ENCODE results near the gene CNNM2. TPM values are rescaled to one million over a fixed set of nuclear protein-coding genes. Genes with fewer than 3 reads are reported as not detected.
"Not testable (repeated sequence)": the region's sequence is repeated elsewhere in the genome, so short reads cannot be mapped to it uniquely, and the experiment has no call there.

Gene CNNM2
- total RNA-seq, 1 donor from 2014 or later: 3.0 TPM

DNA sequence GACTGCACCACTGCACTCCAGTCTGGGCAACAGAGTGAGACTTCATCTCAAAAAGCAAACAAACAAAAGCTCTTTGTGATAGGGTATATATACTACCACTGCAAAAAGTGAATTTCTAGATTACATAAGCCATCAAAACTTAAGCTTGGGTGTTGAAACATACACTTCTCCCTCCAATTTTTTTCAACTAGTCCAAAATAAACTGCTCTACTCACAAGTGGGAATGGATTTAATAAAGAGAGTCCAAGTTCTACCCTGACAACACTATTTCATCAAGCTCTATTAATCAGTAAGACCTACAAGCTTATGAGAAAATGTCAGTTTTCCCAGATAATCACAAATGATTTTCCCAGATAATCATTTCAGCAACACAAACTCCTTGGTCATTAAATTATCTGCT is 192.3 kb downstream of the CNNM2 start:
- ATAC-seq (peak; percentile 57), DNase-seq (ENCODE audit: missing footprints) (no peak)
- intact Hi-C loops (cut with DNase I): loop anchor here (5.0 kb wide), 2 partner anchors 37 to 82 kb away; partner anchors contain the start of gene NT5C2

DNA sequence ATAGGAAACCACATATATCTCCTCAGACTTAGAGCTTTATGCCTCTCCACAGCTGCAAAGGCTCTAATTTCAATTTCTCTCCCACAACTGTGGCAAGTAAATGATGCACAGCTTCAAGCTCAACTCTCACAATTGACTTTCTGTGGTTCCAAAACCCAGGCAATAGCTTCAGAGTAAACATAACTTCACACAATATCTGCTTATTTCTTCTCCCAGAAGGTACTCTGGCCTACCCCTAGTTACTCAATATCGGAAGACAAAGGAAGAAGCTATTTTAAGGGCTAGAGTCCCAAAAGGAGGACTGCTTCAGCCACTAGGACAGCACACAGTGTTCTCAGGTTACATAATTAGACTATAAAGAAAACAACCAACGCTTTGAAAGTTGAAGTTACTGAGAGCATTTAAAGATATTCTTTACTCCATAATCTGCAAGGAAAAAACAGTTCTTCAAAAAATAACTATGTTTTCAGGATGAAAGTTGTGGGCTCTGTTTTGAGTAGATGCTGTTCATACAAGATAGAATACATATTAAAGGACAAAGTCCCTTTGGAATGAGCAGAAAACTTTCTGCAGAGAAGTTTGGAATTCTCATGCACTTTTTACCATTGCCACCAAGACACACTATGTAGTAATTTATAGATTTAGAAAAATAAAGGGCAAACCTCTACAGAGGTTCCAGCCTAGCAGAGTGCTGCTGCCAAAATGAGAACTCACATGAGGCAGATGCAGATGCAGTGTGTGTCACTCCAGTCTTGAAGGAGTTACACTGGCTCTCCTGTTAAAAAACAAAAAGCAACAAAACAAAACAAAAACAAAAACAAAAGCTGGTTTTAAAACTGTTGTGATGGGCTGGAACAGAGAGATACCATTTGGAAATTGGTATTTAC is 193.2 kb downstream of the CNNM2 start:
- intact Hi-C loops (cut with DNase I): loop anchor here (5.0 kb wide), 2 partner anchors 36 to 81 kb away; partner anchors contain the start of gene NT5C2
- peak; percentile 94 for ATAC-seq
- DNase-seq (ENCODE audit: missing footprints): no peak

DNA sequence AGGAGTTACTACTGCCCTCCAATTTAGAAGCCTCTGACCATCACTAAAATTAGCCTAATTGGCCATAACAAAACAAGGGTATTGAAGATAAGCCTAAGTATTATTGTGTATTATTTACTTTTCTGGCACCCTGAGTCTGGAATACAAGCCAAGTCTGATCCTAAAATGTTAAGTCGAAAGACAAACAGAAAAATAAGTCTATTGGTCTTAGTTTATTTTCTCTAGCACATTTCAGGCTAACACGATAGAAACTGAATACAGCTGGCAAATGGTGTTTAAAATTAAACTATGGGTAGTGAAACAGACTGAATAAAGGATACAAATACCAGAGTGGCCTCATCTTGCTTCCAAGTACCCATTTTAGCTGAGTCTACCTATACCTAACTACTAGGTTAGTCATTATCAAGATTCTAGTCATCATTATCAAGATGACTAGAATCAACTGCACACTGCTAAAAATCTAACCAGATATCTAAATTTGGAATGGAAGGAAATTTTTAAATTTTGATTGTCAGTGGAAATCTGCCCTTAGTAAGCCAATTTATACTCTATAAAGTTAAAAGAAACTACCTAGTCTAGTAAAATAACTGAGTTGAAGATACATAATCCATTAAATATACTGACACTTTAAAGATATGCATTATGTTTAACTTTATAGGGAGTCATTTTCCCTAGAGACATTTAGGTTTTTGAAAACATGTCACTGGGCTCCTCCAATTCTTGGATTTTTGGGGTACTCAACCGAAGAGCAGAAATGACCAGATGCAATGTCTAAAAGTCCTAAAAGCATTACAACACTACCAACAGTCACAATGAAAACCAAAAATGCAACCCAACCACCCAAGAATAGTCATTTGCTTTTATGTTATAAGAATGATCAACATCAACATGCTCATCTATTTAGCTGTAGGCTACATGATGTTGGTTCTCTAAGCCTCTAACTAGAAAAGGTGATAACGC is 194.1 kb downstream of the CNNM2 start:
- DNase-seq (ENCODE audit: missing footprints): no peak
- no peak for ATAC-seq
- intact Hi-C loops (cut with DNase I): loop anchor here (5.0 kb wide), 2 partner anchors 35 to 80 kb away; partner anchors contain the start of gene NT5C2

DNA sequence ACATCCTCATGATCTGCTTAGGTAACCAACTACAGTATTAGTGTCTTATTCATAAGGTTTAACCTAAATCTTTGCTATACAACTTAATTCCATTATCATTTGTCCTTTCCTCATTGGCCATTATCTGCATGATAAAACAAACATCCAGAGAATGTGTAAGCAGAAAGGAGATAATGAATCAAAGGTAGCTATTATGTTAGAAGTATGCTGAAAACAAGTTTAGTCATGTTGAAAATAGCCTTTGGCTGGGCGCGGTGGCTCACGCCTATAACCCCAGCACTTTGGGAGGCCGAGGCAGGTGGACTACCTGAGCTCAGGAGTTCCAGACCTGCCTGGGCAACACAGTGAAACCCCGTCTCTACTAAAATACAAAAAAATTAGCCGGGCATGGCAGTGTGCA is 196.8 kb downstream of the CNNM2 start:
- DNase-seq (ENCODE audit: missing footprints) (no peak), ATAC-seq (no peak)
- intact Hi-C loops (cut with DNase I): loop anchor here (5.0 kb wide), 2 partner anchors 32 to 77 kb away; partner anchors contain the start of gene NT5C2

DNA sequence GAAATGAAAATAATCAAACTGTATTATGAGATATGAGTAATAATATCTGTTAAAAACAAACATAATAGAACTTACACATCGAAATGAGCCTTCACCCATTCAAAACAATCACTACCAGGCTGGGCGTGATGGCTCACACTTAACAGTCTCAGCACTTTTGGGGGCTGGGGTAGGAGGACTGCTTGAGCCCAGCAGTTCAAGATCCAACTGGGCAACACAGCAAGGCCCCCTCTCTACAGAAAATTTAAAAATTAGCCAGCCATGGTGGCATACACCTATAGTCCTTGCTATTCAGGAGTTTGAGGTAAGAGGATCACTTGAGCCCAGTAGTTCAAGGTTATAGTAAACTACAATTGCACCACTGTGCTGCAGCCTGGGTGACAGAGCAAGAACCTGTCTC is 199.2 kb downstream of the CNNM2 start:
- DNase-seq (ENCODE audit: missing footprints): no peak
- no peak for ATAC-seq
- intact Hi-C loops (cut with DNase I): no loop called here

DNA sequence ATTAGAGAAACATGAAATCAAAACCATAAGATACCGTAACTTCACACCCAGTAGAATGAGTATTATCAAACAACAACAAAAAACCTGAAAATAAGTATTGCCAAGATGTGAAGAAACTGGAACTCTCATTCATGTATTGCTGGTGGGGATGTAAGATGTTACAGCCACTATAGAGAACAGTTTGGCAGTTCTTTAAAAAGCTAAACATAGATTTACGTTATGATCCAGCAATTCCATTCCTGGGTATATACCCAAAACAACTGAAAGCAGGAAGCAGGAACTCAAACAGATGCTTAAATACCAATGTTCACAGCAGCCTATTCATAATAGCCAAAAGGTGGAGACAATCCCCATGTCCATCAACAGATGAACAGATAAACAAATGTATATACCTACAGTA is 202.5 kb downstream of the CNNM2 start:
- DNase-seq (ENCODE audit: missing footprints) (no peak), ATAC-seq (no peak)
- intact Hi-C loops (cut with DNase I): no loop called here

DNA sequence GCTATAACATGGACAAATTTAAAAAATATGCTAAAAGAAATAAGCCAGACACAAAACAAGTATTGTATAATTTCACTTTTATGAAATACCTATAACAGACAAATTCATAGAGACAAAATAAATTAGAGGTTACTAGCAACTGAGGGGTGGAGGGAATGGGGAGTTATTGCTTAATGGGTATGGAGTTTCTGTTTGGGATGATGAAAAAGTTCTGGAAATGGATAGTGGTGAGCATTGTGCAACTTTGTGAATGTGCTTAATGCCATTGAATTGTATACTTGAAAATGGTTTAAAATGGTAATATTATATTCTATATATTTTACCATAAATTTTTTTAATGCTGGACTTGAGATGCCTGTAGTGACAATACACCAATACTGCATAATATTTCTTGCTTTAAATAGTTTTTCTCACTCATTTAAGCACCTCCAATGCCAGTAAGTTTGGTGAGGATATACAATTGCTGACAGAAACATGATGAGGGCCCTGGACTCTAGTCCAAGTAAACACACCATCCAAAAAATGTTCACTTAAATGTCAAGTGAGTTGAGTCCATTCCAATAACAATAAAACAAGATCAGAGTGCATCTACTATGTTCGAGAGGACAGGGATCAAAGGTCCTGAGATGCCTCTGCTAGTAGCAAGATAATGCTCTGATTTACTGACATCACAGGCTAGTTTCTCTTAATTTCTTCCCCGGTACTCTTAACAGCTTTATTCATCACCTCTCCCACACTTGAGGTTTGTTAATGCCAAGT is 203.1 kb downstream of the CNNM2 start:
- intact Hi-C loops (cut with DNase I): no loop called here
- peak; percentile 59 for ATAC-seq
- DNase-seq (ENCODE audit: missing footprints): no peak

DNA sequence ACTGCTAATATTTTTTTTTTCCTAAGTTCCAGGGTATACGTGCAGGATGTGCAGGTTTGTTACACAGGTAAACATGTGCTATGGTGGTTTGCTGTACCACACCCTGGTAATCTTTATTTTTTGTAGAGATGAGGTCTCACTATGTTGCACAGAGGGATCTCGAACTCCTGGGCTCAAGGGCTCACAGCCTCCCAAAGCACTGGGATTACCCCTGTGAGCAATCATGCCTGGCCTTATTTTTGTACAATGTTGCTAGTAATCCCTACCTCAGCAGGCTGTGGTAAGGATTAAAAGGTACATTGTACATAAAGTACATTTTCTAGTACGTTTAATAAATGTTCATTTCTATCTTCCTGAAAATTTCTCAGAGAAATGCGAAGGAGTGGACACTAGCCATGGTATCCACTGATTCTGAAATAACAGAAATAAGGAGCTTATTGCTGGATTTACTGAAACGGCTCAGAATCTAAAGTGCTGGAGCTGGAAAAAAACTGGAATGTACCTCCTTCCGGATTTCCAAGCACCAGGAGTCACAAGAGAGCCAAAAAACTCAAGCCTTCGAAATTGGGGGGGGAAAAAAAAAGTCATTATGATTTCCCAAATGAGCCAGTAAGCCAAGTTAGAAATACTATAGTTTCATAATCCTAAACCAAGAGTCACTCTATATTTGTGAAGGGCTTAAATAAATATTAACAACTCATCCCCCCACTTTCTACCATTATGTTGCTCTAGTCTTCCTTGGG is 205.4 kb downstream of the CNNM2 start:
- DNase-seq (ENCODE audit: missing footprints): no peak
- intact Hi-C loops (cut with DNase I): no loop called here
- no peak for ATAC-seq

DNA sequence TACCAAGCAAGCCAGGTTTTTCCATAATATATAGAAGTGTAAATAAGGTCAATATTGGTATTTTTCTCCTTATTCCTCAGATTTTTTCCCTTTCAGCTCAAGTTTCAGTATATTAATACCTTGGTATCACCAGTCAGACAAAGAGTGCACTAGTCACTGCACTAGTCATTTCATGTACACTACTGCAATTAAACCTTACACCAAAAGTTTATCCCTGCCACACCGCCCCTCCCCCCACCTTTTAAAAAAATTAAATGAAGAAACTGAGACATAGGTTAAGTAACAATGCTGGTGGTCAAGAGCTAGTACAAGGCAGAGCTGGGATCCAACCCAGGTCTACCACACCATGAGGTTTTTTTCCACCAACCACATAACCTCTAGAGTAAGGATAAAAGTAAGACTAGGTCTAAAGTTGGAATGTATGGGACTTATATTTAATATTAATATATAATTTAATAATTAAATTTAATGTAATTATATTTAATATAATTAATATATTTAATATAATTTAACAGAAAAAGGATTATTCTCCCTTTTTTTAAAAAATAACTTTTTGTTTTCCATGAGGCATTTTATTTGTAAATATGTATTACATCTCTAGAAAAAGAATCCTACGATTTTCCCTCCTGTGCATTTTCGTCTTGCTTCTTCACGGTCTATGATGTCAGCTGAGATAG is 206.5 kb downstream of the CNNM2 start:
- DNase-seq (ENCODE audit: missing footprints): no peak
- intact Hi-C loops (cut with DNase I): no loop called here
- no peak for ATAC-seq

DNA sequence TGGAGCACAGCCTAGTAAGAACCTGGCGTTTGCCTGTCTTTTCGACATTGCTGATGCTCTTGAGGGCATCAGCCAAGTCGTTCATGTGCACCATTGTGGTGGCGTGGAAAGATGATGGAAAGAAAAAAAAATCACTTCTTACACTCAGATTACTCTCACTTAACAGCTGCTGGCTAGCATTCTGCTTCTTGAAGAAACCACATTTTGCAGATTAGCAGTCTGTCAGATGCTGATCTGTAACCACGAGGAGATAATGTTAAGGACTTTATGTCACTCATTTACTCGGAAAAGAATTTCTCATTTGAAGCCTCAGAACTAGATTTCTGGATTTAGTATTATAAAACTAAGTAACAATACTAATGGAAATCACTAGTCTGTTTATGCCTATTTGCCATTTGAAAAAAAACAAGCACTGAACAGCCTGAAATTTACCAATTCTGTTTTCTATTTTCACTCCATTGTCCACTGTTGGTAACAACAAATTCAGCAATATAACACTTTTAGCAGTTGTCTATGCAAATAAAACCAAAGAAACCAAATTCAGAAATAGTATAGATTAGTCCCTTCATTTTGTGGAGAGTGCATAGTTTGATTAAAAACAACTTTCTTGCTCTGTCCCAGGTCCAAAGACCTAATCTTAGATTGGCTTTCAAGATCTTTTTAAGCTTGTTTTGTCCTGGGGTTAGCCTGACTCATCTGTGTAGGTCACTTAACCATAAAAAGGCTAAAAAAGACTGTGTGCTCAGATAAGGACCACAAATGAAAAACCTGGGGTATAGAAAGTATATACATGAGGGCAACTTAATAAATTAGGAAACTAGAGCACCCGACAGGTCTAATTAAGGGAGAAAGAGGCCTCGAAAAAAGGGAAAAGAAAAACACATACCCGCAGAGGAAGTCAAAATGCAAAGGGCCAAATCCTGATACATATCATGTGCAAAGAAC is 207.5 kb downstream of the CNNM2 start:
- DNase-seq (ENCODE audit: missing footprints) (no peak), ATAC-seq (no peak)
- intact Hi-C loops (cut with DNase I): no loop called here

DNA sequence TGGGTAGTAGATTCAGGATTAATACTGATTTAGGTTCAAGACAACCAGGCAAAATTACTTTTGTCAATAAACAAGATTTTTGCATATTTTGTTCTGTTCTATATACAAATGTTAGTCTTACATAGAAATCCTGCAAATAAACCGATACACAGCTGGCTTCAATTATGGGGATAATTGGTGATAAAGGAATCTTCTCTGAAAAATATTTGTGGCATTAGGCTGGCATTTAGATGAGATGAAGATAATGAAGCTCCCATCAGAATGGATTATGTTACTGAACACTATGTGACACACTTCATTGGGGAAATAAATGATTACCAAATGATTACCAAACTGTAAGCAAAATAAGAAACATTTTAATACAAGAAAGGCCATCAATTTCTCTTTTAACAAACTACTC is 209.1 kb downstream of the CNNM2 start:
- no peak for DNase-seq (ENCODE audit: missing footprints)
- intact Hi-C loops (cut with DNase I): no loop called here
- ATAC-seq: no peak

DNA sequence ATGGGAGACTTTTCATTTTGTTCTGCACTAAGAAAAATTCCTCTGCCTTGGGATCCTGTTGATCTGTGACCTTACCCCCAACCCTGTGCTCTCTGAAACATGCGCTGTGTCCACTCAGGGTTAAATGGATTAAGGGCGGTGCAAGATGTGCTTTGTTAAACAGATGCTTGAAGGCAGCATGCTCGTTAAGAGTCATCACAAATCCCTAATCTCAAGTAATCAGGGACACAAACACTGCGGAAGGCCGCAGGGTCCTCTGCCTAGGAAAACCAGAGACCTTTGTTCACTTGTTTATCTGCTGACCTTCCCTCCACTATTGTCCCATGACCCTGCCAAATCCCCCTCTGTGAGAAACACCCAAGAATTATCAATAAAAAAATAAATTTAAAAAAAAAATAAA is 212.1 kb downstream of the CNNM2 start:
- intact Hi-C loops (cut with DNase I); ATAC-seq; DNase-seq (ENCODE audit: missing footprints): not testable (repeated sequence)

DNA sequence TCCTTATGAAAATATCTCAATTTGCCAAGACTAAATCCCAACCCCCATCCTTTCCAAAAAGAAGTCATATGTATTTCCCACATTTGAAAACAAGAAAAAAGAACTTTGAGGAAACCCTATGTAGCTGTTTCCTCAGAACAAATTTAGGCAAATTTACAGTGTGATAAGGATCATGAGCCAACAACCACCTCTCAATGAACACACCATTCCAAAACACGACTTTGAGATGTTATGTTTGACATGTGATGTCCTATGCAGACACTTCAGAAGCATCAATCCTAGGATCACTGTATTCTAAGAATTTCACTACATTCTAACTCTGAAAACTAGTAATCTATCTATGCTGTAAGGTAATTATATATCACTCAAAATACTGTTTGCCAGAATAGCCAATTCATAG is 212.8 kb downstream of the CNNM2 start:
- no peak for DNase-seq (ENCODE audit: missing footprints)
- intact Hi-C loops (cut with DNase I): no loop called here
- no peak for ATAC-seq

DNA sequence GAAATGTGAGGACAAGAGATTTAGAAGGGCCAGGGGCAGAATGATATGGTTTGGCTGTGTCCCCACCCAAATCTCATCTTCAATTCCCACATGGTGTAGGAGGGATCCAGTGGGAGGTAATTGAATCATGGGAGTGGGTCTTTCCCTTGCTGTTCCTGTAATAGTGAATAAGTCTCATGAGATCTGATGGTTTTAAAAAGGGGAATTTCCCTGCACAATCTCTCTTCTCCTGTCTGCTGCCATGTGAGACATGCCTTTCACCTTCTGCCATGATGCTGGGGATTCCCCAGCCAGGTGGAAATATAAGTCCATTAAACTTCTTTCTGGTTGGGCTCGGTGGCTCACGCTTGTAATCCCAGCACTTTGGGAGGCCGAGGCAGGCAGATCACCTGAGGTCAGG is 217.1 kb downstream of the CNNM2 start:
- ATAC-seq; DNase-seq (ENCODE audit: missing footprints); intact Hi-C loops (cut with DNase I): not testable (repeated sequence)

DNA sequence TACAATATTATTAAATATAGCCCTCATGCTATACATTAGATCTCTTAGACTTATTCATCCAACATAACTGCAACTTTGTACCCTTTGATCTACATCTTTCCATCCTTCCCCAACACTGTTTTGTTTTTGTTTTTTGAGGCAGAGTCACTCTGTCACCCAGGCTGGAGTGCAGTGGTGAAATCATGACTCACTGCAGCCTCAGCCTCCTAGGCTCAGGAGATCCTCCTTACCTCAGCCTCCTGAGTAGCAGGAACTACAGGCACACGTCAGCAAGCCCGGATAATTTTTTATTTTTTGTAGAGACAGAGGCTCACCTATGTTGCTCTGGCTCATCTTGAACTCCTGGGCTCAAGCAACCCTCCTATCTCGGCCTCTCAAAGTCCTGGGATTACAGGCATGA is 221.7 kb downstream of the CNNM2 start:
- no peak for ATAC-seq
- DNase-seq (ENCODE audit: missing footprints): no peak
- intact Hi-C loops (cut with DNase I): no loop called here

Data from Right ventricle myocardium inferior (tissue), 1 donor.